Gastroesophageal sphincter (tissue), 4 donors: Measurements from ENCODE around the gene WDR93. TPM values are rescaled to one million over a fixed set of nuclear protein-coding genes. Genes with fewer than 3 reads are reported as not detected.

Source experiments
- ATAC-seq: fragments of 150-250 bp; one replicate; pipeline ENCODE4 v1.9.1; 2016; ENCODE audit warnings: mild to moderate bottlenecking, moderate library complexity
- H3K27ac ChIP-seq, 4 donors: fragments of 200-600 bp; sonication (generic) in 3 of 4; 1 replicate in 3 of 4; 2 replicates in 1 of 4; pipeline ENCODE4 v1.5.1; 2016 to 2019
- H3K27me3 ChIP-seq: fragments of 200-600 bp; sonication (generic); one replicate; pipeline ENCODE4 v1.5.1; 2019
- H3K36me3 ChIP-seq, 2 donors: fragments of 200-600 bp; sonication (generic); one replicate each; pipeline ENCODE4 v1.5.1; 2019; ENCODE audit warnings: control low read depth in 1 of 2
- H3K4me1 ChIP-seq, 3 donors: fragments of 200-600 bp; sonication (generic); 1 replicate in 2 of 3; 2 replicates in 1 of 3; pipeline ENCODE4 v1.5.1; 2016 to 2019; ENCODE audit warnings: control low read depth in 2 of 3
- H3K4me3 ChIP-seq, 2 donors: fragments of 200-600 bp; sonication (generic); one replicate each; pipeline ENCODE4 v1.5.1; 2019; ENCODE audit warnings: mild to moderate bottlenecking in 1 of 2, moderate library complexity in 1 of 2
- H3K9me3 ChIP-seq, 3 donors: fragments of 200-600 bp; sonication (generic); one replicate each; pipeline ENCODE4 v1.5.1; 2017 to 2019; ENCODE audit warnings: control low read depth in 2 of 3
- EP300 ChIP-seq: sonication (generic); formaldehyde crosslinking; IDR thresholded peaks from one replicate; pipeline ENCODE4 v1.6.1; 2017; ENCODE audit warnings: antibody characterized with exemption, mild to moderate bottlenecking
- POLR2A ChIP-seq, 2 donors: fragments of 450-650 bp; IDR thresholded peaks; one replicate each; pipeline ENCODE4 v1.6.1; 2017; ENCODE audit warnings: antibody characterized with exemption in 2 of 2, mild to moderate bottlenecking in 2 of 2, moderate library complexity in 1 of 2
- POLR2AphosphoS5 ChIP-seq: sonication (generic); formaldehyde crosslinking; IDR thresholded peaks from one replicate; pipeline ENCODE4 v1.6.1; 2017; ENCODE audit warnings: antibody characterized with exemption
- WGBS, 2 donors: methylation state at CpG; one replicate each; pipeline ENCODE4 v1.1.5; 2018; ENCODE audit warnings: low coverage in 1 of 2; 5-methylcytosine and 5-hydroxymethylcytosine counted together
- total RNA-seq, 4 donors: library from RNA; depleted of rRNA; stranded (reverse); fragments of >200 nt; gene quantifications; one replicate each; pipeline ENCODE4 v1.1.0, GENCODE V29; 2016
- TF ChIP-seq, protein P1 (sequence below), 4 experiments: fragments of 200-600 bp in 2 of 4; fragments of 450-650 bp in 2 of 4; sonication (generic) in 1 of 4; IDR thresholded peaks; one replicate each; pipeline ENCODE4 v1.5.1; 2017 to 2019; ENCODE audit warnings: antibody characterized with exemption in 4 of 4, mild to moderate bottlenecking in 2 of 4, moderate library complexity in 2 of 4

The WDR93 gene
- total RNA-seq, 4 donors from 2014 or later: 0.15 TPM; not detected in 3

DNA sequence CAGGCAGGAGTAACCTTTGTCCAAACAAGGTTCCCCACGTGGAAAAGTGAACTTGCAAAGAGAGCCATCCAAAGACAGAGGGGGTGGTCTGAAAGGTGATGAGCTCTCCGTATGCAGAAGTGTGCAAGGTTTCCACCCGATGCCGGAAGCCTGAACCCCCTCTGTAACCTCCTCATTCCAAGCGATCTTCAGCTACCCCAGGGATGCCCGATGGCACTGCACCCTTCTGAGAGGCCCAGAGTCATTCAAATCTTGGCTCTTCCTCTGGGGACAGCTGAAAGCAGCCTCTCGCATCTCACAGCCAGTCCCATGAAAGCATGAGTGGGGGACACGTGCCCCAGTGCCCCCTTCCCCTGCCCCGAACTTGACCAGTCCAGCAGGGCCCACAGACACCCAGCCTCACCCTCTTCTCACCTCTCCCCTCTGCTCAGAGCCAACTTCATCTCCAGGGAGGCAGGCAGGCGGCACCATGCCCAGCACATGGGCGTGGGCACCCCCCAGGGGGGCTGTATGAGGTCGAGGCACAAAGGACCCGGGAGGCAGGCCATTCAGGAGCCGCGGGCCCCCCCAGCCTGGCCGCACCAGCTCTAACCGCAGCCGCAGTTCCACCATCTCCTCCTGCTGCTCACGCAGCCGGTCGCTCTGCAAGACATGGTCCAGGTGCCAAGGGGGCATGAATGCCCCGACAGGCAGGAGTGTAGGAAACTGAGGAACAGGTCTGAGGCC, 44.0 kb upstream of the WDR93 start:
- no peaks in the 10 kb centered on the region for H3K27me3 ChIP-seq
- no peak overlapping the region for H3K4me3 ChIP-seq
- no peaks in the 10 kb centered on the region for H3K9me3 ChIP-seq
- peak; percentile 22 for ATAC-seq
- no peak overlapping the region for H3K27ac ChIP-seq
- peaks cover 0 to 52% of the 10 kb centered on the region in 2 donors for H3K36me3 ChIP-seq
- TF ChIP-seq EP300 (no peak), POLR2AphosphoS5 (no peak), POLR2A (IDR thresholded peaks at IDR 0.05) (no peak)
- TF ChIP-seq, protein P1, sequence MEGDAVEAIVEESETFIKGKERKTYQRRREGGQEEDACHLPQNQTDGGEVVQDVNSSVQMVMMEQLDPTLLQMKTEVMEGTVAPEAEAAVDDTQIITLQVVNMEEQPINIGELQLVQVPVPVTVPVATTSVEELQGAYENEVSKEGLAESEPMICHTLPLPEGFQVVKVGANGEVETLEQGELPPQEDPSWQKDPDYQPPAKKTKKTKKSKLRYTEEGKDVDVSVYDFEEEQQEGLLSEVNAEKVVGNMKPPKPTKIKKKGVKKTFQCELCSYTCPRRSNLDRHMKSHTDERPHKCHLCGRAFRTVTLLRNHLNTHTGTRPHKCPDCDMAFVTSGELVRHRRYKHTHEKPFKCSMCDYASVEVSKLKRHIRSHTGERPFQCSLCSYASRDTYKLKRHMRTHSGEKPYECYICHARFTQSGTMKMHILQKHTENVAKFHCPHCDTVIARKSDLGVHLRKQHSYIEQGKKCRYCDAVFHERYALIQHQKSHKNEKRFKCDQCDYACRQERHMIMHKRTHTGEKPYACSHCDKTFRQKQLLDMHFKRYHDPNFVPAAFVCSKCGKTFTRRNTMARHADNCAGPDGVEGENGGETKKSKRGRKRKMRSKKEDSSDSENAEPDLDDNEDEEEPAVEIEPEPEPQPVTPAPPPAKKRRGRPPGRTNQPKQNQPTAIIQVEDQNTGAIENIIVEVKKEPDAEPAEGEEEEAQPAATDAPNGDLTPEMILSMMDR (IDR thresholded peaks at IDR 0.05): no peak
- H3K4me1 ChIP-seq: peaks cover 0 to 10% (median 0%) of the 10 kb centered on the region in 3 donors
- WGBS, 2 donors: 0 to 84% methylated on average over 1 to 8 of the region's 22 CpGs

GRCh38 chr15:89647191-89647851, 43.3 kb upstream of the WDR93 start:
- H3K9me3 ChIP-seq: no peaks in the 10 kb centered on the region
- no peak overlapping the region for H3K4me3 ChIP-seq
- H3K27me3 ChIP-seq: no peaks in the 10 kb centered on the region
- 44 to 67% methylated on average over 17 to 20 of the region's 25 CpGs for WGBS, 2 donors
- peaks cover 0 to 10% (median 0%) of the 10 kb centered on the region in 3 donors for H3K4me1 ChIP-seq
- TF ChIP-seq, protein P1 (IDR thresholded peaks at IDR 0.05): peak in 3 of 4 experiments; percentile 80 to 90 (median 81)
- no peak for TF ChIP-seq POLR2AphosphoS5
- peak; percentile 78 for ATAC-seq
- peaks cover 0 to 52% of the 10 kb centered on the region in 2 donors for H3K36me3 ChIP-seq
- H3K27ac ChIP-seq: no peak overlapping the region

DNA sequence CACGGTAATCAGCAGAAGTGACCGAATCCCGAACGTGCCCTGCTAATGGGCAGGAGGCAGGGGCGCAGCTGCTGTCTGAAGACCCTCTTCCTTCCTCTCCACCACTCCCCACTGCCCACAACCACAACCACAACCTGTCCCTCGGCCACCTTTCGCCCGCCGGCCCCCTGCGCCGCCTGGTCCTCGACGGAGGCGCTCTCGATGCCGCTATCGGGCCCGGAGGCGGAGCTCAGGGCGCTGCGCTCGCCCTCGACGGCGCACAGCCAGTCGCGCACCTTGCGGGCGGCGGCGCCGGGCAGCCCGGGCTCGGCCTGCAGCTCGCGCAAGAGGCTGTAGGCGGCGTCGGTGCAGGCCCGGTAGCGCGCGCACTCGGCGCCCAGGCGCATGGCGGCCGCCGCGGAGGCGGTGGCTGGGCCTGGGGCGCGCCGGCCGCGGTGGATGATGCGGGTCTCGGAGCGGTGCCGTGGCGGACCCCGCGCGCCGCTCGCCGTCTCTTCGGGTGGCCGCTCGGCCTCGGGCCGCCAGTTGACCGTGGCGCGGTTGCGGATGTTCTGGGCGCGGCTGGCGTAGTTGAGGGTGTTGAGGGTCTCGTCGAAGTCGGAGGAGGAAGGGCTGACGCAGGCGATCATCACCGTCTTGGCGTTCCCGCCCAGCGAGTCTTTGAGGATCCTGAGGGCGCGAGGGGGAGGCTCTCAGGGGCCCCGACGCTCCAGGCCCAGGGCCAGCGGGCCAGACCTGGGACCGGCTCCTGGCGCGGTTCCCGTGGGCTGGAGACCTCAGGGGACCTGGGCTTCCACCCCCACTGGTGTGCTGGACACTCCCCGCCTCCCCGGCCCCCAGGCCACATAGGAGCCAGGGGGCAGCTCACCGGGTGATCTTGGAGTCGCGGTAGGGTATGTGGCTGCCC, 42.3 kb upstream of the WDR93 start:
- 53 to 75% methylated on average over 4 to 25 of the region's 102 CpGs for WGBS, 2 donors

DNA sequence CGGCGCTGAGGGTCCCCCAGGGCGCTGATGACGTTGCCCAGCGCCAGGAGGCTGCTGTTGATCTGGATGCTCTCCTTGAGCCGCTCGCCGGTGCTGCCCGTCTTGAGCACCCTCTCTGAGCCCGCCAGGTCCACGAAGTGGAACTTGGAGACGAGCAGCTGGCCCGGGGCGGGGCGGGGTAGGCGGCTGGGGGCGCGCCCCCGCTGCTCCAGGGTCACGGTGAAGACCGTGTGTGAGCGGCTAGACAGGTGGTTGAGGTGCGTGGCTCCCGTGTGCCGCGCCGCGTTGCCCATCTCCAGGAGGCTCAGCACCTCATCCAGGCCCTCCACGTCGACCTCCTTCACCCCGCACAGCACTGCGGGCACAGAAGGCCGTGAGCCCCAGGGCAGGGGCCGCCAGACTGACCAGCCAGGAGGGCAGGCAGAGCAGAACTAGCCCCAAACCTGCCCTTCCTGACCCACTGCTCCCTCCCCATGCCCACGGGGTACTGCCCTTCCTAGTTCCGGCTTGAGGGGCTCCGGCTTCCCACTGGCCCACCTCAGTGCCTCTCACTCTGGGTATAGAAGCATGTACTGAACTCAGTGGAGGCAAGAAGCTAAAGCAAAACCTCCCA, 41.5 kb upstream of the WDR93 start:
- Histone ChIP-seq H3K27ac (no peak overlapping the region), H3K9me3 (no peaks in the 10 kb centered on the region), H3K36me3 (peaks cover 0 to 46% of the 10 kb centered on the region in 2 donors), H3K4me3 (no peak overlapping the region), H3K27me3 (no peaks in the 10 kb centered on the region), H3K4me1 (peaks cover 0 to 24% (median 0%) of the 10 kb centered on the region in 3 donors)
- TF ChIP-seq, protein P1 (IDR thresholded peaks at IDR 0.05): no peak
- TF ChIP-seq POLR2AphosphoS5 (no peak), POLR2A (IDR thresholded peaks at IDR 0.05) (no peak)
- no peak for ATAC-seq
- WGBS, 2 donors: 90% methylated on average over 11 of the region's 37 CpGs; no CpG with 5 or more reads in 1 of the 2 donors

More for the DNA sequence above, 42.3 kb upstream of the WDR93 start:
- no peak for ATAC-seq
- no peaks in the 10 kb centered on the region for H3K27me3 ChIP-seq
- no peak overlapping the region for H3K4me3 ChIP-seq
- TF ChIP-seq POLR2AphosphoS5 (no peak), EP300 (no peak), POLR2A (IDR thresholded peaks at IDR 0.05) (no peak)
- TF ChIP-seq, protein P1 (IDR thresholded peaks at IDR 0.05): no peak
- peaks cover 0 to 48% of the 10 kb centered on the region in 2 donors for H3K36me3 ChIP-seq
- H3K27ac ChIP-seq: no peak overlapping the region
- peaks cover 0 to 16% (median 0%) of the 10 kb centered on the region in 3 donors for H3K4me1 ChIP-seq
- no peaks in the 10 kb centered on the region for H3K9me3 ChIP-seq
